ENCODE measurements around the gene CTSF. TPM values are rescaled to one million over a fixed set of nuclear protein-coding genes. Genes with fewer than 3 reads are reported as not detected.
"Not testable (repeated sequence)": the region's sequence is repeated elsewhere in the genome, so short reads cannot be mapped to it uniquely, and the experiment has no call there.

CTSF gene
- total and polyA plus RNA-seq, 2 donors (not counting 1 experiment from before 2014, with no cell fraction given) = 16.6 to 20.9 TPM

DNA sequence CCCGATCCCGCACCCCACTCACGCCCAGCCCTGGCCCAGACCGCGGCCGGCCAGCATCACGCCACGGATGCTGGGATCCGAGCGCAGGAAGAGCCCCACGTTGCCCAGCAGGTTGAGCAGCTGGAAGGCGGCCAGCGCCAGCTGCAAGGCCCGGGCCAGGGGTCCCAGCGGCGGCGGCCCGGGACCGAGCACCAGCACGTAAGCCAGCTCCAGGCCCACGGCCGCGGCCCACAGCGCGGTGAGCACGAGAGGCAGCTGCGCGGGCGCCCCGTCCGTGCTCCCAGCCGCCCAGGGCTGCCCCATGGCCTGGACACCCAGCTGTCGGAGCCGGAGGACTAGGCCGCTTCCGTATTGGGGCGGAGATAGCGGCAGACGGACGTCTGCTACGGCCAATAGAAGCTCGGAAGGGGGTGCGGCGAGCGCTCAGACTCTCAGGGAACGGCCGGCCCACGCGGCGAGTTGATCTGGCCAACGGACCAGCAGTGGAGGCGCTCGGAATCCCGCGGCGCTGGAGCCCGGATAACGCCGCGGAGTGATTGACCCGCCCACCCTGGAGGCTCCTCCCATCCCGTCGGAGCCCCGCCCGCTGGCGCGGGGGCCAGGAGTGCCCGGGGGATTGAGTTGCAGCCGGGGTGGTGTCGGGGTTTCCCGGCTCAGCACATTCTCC, 22.6 kb downstream of the CTSF start, which contains the start of gene ZDHHC24:
Gene ZDHHC24 (minus strand): TSS at position 348 of the 667 bp plus-strand sequence. CDS start 45 bp downstream, at position 303.
- peak; percentile 82 for ATAC-seq (ENCODE audit: low read depth)
- peaks cover 42% of the 10 kb centered on the region for H3K4me1 Mint-ChIP-seq
- Histone ChIP-seq H3K27ac (ENCODE audit: low read length in 2 of 2) (peak within 1 kb of the TSS; percentile 62 to 91), H4K20me1 (ENCODE audit: control insufficient read depth, insufficient read depth, low read length, poor library complexity, severe bottlenecking) (no peaks in the 10 kb centered on the region), H3K9ac (ENCODE audit: low read length) (peak within 1 kb of the TSS; percentile 96), H3K4me3 (ENCODE audit: control extremely low read depth in 1 of 5, extremely low read depth in 1 of 5, insufficient read depth in 1 of 5, low read depth in 2 of 5, low read length in 4 of 5) (peak within 1 kb of the TSS; percentile 74 to 89 (median 83)), H3K79me2 (ENCODE audit: control insufficient read depth, insufficient read depth, low read length) (peaks cover 10% of the 10 kb centered on the region), H3K27me3 (replicated peaks in 1 of 4; ENCODE audit: control extremely low read depth in 1 of 4, control insufficient read depth in 3 of 4, insufficient read depth in 4 of 4, low read length in 3 of 4) (no peaks in the 10 kb centered on the region), H3K36me3 (replicated peaks in 1 of 2; ENCODE audit: control extremely low read depth in 1 of 2, control insufficient read depth in 1 of 2, extremely low read depth in 1 of 2, insufficient read depth in 2 of 2, low read length in 1 of 2) (peaks cover 0 to 17% of the 10 kb centered on the region in 2 experiments), H3K9me3 (ENCODE audit: control extremely low read depth in 1 of 3, control insufficient read depth in 2 of 3, insufficient read depth in 1 of 3, low read length in 2 of 3) (no peaks in the 10 kb centered on the region), H3K4me2 (replicated peaks; ENCODE audit: low read depth, low read length, poor library complexity, severe bottlenecking) (peak within 1 kb of the TSS; percentile 100), H3K4me1 (ENCODE audit: control insufficient read depth in 2 of 2, insufficient read depth in 2 of 2, low read length in 2 of 2) (peaks cover 26 to 34% of the 10 kb centered on the region in 2 donors), H2AFZ (ENCODE audit: insufficient read depth, low read depth, low read length, poor library complexity, severe bottlenecking) (peak within 1 kb of the TSS; percentile 83)
- CTCF ChIA-PET = interaction anchor here (0.6 to 6.4 kb wide), 12 partner anchors 12 to 234 kb away, joined by 3 to 58 read pairs (median 4); partner anchors contain the start of genes RBM4 and RBM4B
- peak within 1 kb of the TSS; percentile 95 for H3K4me3 Mint-ChIP-seq
- TF ChIP-seq, protein P1, sequence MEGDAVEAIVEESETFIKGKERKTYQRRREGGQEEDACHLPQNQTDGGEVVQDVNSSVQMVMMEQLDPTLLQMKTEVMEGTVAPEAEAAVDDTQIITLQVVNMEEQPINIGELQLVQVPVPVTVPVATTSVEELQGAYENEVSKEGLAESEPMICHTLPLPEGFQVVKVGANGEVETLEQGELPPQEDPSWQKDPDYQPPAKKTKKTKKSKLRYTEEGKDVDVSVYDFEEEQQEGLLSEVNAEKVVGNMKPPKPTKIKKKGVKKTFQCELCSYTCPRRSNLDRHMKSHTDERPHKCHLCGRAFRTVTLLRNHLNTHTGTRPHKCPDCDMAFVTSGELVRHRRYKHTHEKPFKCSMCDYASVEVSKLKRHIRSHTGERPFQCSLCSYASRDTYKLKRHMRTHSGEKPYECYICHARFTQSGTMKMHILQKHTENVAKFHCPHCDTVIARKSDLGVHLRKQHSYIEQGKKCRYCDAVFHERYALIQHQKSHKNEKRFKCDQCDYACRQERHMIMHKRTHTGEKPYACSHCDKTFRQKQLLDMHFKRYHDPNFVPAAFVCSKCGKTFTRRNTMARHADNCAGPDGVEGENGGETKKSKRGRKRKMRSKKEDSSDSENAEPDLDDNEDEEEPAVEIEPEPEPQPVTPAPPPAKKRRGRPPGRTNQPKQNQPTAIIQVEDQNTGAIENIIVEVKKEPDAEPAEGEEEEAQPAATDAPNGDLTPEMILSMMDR (IDR thresholded peaks at IDR 0.05) = no peak
- TF ChIP-seq EZH2 (IDR thresholded peaks at IDR 0.05; ENCODE audit: borderline replicate concordance, insufficient read depth, low read depth, low read length, poor library complexity, severe bottlenecking) = no peak
- POLR2A ChIA-PET = interaction anchor here (0.5 to 1.5 kb wide), 8 partner anchors 12 to 543 kb away, joined by 3 to 17 read pairs (median 3); partner anchors contain the start of genes DPP3 and RBM4B
- H3K9me3 Mint-ChIP-seq (ENCODE audit: insufficient read depth) = no peaks in the 10 kb centered on the region
- H3K27me3 Mint-ChIP-seq = no peaks in the 10 kb centered on the region
- intact Hi-C loops (cut with micrococcal nuclease) = loop anchor here (1.0 to 2.0 kb wide), 6 partner anchors 36 to 297 kb away; partner anchors contain the start of genes BBS1, CCDC87, CCS and DPP3
- under 1% methylated on average over 63 of the region's 71 CpGs for WGBS (ENCODE audit: insufficient coverage)
- peak; percentile 91 for DNase-seq
- peak within 1 kb of the TSS; percentile 89 for H3K27ac Mint-ChIP-seq

DNA sequence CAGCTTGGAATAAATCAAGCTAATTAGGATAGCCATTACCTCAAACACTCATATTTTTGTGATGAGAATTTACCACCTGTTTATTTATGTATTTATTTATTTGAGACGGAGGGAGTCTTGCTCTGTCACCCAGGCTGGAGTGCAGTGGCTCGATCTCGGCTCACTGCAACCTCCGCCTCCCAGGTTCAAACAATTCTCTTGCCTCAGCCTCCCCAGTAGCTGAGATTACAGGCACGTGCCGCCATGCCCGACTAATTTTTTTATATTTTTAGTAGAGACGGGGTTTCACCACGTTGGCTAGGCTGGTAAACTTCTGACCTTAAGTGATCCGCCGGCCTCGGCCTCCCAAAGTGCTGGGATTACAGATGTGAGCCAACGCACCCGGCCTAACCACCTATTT, 23.5 kb downstream of the CTSF start:
- Histone ChIP-seq H2AFZ (ENCODE audit: insufficient read depth, low read depth, low read length, poor library complexity, severe bottlenecking) (peak overlapping the region; percentile 83), H3K4me3 (ENCODE audit: control extremely low read depth in 1 of 5, extremely low read depth in 1 of 5, insufficient read depth in 1 of 5, low read depth in 2 of 5, low read length in 4 of 5) (peak overlapping the region; percentile 74 to 89 (median 83)), H3K4me1 (ENCODE audit: control insufficient read depth in 2 of 2, insufficient read depth in 2 of 2, low read length in 2 of 2) (peaks cover 26 to 34% of the 10 kb centered on the region in 2 donors), H3K27ac (ENCODE audit: low read length in 2 of 2) (peak overlapping the region; percentile 51 to 91), H3K4me2 (replicated peaks; ENCODE audit: low read depth, low read length, poor library complexity, severe bottlenecking) (peak overlapping the region; percentile 100), H3K9ac (ENCODE audit: low read length) (peak overlapping the region; percentile 96), H3K36me3 (replicated peaks in 1 of 2; ENCODE audit: control extremely low read depth in 1 of 2, control insufficient read depth in 1 of 2, extremely low read depth in 1 of 2, insufficient read depth in 2 of 2, low read length in 1 of 2) (peaks cover 0 to 20% of the 10 kb centered on the region in 2 experiments)
- H3K9me3 ChIP-seq (ENCODE audit: control extremely low read depth in 1 of 3, control insufficient read depth in 2 of 3, insufficient read depth in 1 of 3, low read length in 2 of 3); H3K79me2 ChIP-seq (ENCODE audit: control insufficient read depth, insufficient read depth, low read length); H3K27me3 ChIP-seq (replicated peaks in 1 of 4; ENCODE audit: control extremely low read depth in 1 of 4, control insufficient read depth in 3 of 4, insufficient read depth in 4 of 4, low read length in 3 of 4); ATAC-seq (ENCODE audit: low read depth); H3K27me3 Mint-ChIP-seq; H4K20me1 ChIP-seq (ENCODE audit: control insufficient read depth, insufficient read depth, low read length, poor library complexity, severe bottlenecking); DNase-seq; intact Hi-C loops (cut with micrococcal nuclease); H3K9me3 Mint-ChIP-seq (ENCODE audit: insufficient read depth): not testable (repeated sequence)
- Mint-ChIP-seq H3K27ac (peak overlapping the region; percentile 89), H3K4me1 (peaks cover 42% of the 10 kb centered on the region), H3K4me3 (peak overlapping the region; percentile 95)
- 47% methylated on average over 3 of the region's 14 CpGs for whole genome bisulfite sequencing (ENCODE audit: insufficient coverage)
- ChIA-PET POLR2A (interaction anchor here (1.5 kb wide), 1 partner anchor 94 kb away, joined by 3 read pairs; no protein-coding TSS in a partner anchor), CTCF (interaction anchor here (1.1 to 6.4 kb wide), 4 partner anchors 93 to 138 kb away, joined by 3 to 58 read pairs (median 6); partner anchors contain the start of genes RBM4 and RBM4B)
